ENCODE measurements around the gene PRDM15.

DNA sequence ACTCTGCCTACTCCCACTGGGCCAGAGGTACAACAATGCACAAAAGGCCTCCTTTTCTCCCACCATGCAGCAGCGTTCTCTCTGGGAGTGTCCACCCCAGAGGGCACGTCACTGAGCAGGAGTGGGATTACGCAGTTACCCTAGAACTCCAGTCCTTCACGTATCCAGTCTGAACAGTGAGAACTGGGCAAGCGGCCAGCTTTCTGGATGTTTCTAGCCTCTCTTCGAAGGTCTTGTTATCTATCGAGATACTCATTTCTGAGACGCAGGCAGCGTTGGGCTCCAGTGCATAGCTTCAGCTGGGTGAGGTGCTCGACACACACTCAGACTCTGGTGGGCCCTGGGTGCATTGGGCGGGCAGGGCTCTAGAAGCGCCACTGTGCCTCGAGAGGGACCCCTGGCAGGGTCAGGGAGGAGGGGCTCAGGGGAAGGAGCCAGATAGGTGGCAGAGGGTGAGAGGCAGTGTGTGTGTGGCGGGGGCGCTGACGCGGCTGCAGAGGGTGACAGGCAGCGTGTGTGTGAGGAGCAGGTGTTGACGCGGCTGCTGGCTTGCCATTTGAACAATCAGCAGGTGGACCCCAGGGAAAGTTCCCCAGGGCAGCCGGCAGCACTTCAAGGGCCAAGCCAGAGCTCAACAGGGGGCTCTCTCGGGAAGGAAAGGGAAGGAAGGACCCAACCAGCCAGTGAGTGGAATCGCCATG, 27.9 kb downstream of the PRDM15 start:
- no peak for TF ChIP-seq CTCF (IDR thresholded peaks at IDR 0.05; ENCODE audit: low read length)
- no peak for TF ChIP-seq EZH2 (optimal IDR thresholded peaks at IDR 0.05; ENCODE audit: low read depth, low read length)
- TF ChIP-seq EZH2phosphoT487 (IDR thresholded peaks at IDR 0.05; ENCODE audit: low read length), result no peak
